ENCODE results near the gene FBXO9.

FBXO9 gene

DNA sequence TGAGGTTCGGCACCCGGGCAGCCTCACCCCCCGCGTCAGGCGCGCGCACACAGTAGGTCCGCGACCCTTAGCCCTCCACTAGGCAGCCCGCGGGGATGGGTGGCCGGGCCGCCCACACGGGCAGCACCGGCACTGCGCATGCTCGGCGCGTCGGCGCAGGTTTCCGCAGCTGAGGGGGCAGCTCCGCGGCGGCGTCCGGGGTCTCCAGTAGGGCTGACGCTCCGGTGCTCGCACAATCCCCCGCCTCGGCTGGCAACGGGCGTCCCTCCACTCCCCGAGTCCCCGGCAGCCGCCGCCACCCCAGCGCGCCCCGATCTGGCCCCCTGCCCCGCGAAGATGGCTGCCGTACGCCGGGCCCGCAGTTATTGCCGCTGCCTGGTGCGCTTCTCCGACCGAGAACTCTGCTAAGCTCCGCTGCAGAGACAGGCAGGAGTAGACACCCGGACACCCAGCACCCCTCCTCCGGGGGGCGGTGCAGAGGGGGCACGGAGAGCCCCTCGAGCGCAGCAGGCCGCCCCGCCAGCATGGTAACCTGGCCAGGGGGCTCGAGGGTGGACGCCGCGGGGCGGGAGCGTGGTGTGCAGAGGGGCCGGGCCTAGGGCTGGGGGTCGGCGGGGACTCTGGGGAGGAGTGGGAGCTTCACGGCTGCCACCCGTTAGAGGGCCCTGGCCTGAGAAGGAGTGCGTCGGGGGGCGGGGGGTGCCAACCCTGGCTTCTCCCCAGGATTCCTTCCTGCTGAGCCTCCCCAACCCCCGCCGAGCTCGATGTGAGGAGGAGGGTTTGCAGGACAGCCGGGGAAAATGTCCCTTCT lies at the start of gene FBXO9:
FBXO9 (plus strand) TSS at position 139 of the 811 bp plus-strand sequence; CDS start at position 525, 386 bp downstream.
- DNase-seq = peak; percentile 55 to 75

DNA sequence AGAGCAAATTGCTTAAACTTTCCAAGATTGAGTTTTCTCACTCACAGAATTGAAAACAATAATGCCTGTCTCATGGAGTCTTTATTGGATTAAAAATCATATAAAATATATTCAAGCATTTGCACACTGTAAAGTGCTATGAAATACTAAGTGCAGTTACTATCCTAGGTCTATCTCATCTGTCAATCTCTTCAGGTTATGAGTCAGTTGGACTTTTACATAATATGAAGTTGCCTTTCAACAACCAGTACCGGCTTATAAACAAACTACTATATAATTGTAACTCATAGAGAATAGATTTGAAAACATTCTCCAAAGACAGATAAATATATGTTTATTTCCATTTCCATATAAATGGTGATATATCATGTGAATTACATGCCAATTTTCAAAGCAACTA lies 49.7 kb upstream of the FBXO9 start:
- DNase-seq = no peak

DNA sequence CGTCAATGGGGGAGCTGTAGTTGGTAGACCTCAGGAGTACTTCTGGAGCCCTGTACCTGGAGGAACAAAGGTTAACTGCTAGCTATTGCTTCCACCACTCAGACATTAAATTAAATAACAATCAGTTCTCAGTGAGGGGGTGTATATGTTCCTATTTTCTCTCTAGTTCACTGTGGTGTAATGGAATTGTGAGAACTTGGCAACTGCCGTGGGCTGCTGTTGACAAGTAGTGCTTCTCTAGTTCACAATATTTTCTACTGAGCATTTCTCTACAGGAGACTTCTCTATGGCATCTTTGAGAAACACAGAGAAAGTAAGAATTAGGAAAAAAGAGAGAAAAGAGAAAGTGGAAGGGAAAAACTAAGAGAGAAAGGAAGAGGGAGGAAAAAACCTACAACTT lies 46.8 kb upstream of the FBXO9 start:
- no peak for DNase-seq

DNA sequence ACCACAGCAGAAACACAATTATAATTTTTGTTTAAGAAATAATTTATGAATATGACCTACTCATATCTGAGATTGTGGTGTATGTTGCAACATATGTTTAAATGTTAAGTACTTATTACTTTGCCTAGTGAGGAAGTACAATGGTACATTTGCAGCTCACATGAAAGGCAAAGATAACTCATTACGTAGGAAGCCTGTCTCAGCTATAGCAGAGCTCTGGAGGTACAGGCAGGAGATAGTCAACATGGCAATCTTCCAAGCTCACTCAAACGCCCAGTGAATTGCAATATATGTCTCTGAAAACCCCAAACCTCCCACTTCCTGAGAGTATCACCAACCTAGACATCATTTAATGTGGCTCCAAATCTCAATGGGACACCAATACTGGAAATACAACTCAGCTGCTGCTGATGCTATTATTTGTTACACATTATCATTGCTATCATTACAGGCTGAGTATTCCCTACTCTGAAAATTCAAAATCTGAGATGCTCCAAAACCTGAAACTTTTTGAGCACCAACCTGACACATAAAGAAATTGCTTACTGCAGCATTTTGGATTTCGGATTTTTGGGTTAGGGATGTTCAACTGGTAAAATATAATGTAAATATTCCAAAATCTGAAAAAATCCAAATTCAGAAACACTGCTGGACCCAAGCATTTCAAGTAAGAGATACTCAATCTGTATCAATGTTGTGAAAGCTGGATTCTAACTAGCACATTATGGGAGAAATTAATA lies 45.0 kb upstream of the FBXO9 start:
- DNase-seq = no peak

- DNase-seq = no peak
Observed at GRCh38 chr6:53023323-53023722, 41.9 kb upstream of the FBXO9 start.

DNA sequence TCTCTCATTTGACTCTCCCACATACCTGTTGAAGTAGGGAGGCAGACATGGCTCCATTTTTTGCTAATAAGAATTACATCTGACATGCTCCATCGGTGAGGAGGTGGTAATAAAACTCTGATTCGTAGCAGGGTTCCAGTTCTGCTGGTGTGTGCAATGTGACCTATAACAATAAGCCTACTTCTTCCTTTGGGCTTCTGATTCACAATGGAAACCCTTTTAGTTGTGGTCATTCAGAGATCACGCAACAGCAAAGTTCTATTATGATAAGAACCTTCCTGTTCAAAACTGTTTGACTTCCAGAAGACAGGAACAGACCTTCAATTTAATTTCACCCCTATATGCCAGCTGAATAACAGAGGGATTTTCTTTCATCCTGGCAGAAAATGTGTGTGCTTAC lies 38.7 kb upstream of the FBXO9 start:
- no peak for DNase-seq

DNA sequence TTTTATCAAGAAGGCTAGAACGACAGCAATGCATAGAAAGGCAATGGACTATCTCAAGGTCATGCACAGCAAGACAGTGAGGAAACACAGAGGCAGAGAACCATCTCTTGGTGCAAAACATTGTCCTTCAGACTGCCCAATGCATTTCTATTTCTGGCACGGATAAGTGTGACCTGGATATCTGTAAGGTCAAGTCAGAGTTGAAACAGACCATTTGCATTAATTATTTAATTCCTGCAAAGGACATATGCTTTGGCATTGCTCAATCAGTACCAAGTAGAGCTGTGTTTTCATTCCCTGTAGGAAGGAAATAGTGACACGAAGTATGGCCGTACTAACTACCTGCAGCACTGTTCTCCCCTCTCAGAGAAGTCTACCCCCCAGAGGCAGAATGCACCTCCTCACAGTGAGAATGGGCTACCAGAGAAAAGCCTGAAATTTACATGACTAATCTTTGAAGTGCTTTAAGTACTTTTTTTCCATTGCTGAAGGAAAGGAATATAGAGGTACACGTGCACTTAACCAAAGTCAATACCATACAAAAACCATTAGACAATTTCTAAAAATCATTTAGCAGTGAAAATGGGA lies 38.0 kb upstream of the FBXO9 start:
- DNase-seq = no peak

GRCh38 chr6:53028467-53028866 lies 36.7 kb upstream of the FBXO9 start:
- DNase-seq = no peak

GRCh38 chr6:53029257-53029656 lies 35.9 kb upstream of the FBXO9 start:
- DNase-seq = no peak

DNA sequence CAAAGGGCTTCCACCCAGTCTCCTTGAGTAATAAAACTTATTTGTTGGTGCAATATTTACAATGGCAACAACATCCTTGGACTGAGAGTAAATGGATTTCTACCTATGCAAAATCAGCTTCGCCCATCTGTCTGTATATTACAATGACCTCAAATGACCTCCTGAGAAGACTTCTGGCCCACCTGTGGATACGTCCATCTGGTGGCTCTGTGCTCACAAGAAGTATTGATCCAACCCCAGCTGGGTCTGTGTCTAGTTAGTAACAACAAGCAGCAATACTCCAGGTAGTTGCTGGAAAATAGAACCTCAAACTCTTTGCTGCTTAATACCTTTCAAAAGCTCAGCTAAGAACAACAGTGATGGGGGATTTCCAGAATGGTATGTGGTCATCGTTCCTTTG lies 35.4 kb upstream of the FBXO9 start:
- no peak for DNase-seq

DNA sequence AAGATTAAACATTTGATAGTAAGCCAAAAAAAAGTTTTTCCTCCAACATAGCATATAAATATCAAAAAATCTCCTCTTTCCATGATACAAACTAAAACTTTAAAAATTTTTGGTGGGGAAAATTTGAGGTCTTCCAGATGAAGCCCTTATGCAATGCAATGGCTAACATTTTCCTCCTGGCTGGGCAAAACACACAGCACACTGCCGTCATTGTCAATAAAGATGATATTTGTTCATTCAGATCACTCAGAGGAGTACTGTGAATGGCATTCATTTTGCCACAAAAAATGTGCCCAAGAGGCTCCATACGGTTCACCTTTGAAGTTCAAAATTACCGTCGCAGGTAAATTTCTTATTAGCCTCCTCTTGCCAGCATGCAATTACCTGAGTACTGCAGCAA lies 33.9 kb upstream of the FBXO9 start:
- DNase-seq = no peak

DNA sequence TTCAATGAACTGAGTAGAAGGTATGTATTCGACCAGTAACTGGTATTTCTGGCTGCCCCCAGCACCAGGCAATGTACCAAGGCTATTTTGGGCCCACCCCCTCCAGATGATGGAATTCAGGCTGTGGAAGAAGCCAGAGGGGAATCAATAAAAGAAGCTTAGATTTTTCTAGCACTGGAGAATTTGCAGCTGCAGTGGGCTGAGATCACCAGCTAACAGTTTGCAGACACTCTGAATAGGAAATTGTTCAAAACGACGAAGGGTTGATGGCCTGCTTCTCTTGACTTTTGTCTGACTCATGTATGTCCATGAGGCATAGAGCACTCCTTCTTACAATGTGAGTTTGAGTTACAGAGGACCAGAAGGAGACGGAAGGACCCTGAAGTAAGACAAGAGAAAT lies 32.4 kb upstream of the FBXO9 start:
- no peak for DNase-seq

GRCh38 chr6:53033764-53034163 lies 31.4 kb upstream of the FBXO9 start:
- DNase-seq = no peak

DNA sequence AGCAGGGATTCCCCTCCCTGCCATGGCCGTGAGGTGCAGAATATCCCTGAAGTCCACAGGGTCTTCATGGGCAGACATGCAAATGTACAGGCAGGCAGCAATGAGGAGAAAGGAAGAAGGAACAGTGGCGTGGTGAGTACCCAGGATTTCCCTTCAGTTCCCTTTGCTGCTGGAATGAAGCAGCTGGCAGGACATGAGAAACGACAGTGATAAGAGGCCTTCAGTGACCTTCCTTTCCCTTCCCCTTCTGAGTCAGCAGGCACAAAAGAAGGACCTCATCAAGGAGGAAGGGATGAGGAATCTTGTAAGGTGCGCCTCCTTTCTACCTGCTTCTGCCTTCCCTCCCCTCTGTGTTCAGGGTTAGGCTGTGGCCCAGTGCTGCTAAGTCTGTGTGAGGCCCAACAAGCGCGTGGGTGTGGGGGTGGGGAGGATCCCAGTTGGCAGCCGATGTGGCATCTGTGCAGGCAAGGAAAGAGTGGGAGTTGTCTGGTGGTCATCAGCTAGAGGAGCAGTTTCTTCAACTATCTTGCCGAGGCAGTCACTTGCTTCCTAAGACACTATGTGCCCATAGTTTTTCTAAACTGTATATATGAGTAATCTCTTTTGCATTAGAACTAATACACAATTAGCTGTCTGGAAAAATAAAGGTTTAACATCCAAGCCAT lies 29.5 kb upstream of the FBXO9 start:
- no peak for DNase-seq

- DNase-seq = no peak
Observed at GRCh38 chr6:53038141-53038540, 27.1 kb upstream of the FBXO9 start.

DNA sequence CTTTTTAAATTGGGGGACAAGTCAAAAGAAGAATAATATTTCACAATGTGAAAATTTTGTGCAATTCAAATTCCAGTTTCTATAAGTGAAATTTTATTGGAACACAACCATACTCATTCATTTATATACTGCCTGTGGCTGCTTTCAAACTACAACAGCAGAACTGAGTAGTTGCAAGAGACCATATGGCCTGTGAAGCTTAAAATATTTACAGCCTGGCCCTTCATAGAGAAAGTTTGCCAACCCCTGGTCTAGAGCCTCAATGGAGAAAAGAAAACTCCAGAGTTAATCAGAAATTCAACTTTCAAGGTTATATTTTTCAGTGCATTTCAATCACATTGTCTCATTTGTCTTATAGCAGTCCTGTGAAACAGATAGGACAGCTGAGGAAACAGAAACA lies 26.6 kb upstream of the FBXO9 start:
- DNase-seq = no peak

DNA sequence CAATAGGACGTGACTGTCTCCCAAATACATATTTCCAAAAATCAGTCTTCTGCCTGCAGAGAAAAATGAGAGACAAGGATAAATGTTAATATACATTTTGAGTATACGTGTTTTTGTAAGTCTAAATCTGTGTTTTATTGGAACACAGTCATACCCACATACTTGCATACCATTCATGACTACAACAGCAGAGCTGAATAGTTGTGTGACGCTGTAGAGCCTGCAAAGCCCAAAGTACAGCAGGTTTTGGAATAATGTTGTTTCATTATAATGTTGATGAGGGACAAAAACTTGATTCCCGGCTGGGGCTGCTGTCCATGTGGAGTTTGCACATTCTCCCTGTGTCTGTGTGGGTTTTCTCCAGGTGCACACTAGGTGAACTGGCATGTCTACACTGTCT lies 23.8 kb upstream of the FBXO9 start:
- no peak for DNase-seq

DNA sequence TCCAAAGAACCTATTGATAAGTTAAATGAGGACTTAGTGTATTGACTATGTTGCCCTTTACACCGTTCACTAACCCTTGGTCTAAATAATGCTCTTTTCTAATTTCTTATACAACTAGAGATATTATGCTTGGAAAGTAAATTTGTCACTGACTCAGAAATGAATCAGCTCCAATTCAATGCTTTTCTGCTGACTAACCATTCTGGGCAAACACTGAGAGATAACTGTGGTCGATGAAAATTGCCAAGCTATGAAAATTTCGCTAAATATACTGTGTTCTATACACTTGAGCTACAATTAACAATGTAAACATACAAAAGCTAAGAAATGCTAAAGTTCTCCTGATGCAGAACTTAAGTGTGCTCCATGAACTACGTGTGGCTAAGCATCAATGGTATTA lies 23.1 kb upstream of the FBXO9 start:
- no peak for DNase-seq

- DNase-seq = no peak
Observed at GRCh38 chr6:53043581-53043980, 21.6 kb upstream of the FBXO9 start.

DNA sequence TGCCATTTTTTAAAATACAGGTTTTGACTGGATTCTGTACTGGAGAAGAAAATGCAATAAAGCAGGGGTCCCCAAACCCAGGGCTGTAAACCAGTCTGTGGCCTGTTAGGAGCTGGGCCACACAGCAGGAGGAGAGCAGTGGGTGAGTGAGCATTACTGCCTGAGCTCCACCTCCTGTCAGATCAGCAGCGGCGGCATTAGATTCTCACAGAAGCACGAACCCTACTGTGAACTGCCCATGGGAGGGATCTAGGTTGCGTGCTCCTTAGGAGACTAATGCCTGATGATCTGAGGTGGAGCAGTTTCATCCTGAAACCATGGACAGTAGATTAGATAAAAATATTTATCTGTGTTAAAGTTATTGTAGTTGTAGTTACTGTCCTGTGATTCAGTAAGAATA lies 21.1 kb upstream of the FBXO9 start:
- no peak for DNase-seq

- no peak for DNase-seq
Observed at GRCh38 chr6:53044572-53044971, 20.6 kb upstream of the FBXO9 start.

- DNase-seq = no peak
Observed at GRCh38 chr6:53045891-53046673, 19.1 kb upstream of the FBXO9 start.

Measured in NCI-H1930 (cell line).